ENCODE measurements around the gene PLK5.
A peak's percentile ranks its signal among the peaks of the same experiment; 100 is the strongest.

Gene PLK5

GRCh38 chr19:1555487-1556389 is 31.9 kb downstream of the PLK5 start:
- no peak for DNase-seq (ENCODE audit: low spot score)

- DNase-seq (ENCODE audit: low spot score), result no peak
Observed at GRCh38 chr19:1556390-1557070, 32.7 kb downstream of the PLK5 start.

- no peak for DNase-seq (ENCODE audit: low spot score)
Observed at GRCh38 chr19:1558552-1558951, 34.7 kb downstream of the PLK5 start.

GRCh38 chr19:1560286-1560882 is 36.5 kb downstream of the PLK5 start:
- DNase-seq (ENCODE audit: low spot score), result no peak

GRCh38 chr19:1561236-1561842 is 37.5 kb downstream of the PLK5 start:
- no peak for DNase-seq (ENCODE audit: low spot score)

- no peak for DNase-seq (ENCODE audit: low spot score)
Observed at GRCh38 chr19:1563251-1563650, 39.4 kb downstream of the PLK5 start.

- DNase-seq (ENCODE audit: low spot score), result peak; percentile 90
Observed at GRCh38 chr19:1566392-1567115, 42.7 kb downstream of the PLK5 start.

- DNase-seq (ENCODE audit: low spot score), result peak; percentile 55
Observed at GRCh38 chr19:1567116-1567847, 43.4 kb downstream of the PLK5 start.

- no peak for DNase-seq (ENCODE audit: low spot score)
Observed at GRCh38 chr19:1567848-1568227, 44.0 kb downstream of the PLK5 start.

GRCh38 chr19:1568320-1569019 is 44.6 kb downstream of the PLK5 start, which contains the start of gene MEX3D:
MEX3D (minus strand) TSS chr19:1568325; CDS start chr19:1568058, 267 bp downstream.
- peak; percentile 80 for DNase-seq (ENCODE audit: low spot score)

- DNase-seq (ENCODE audit: low spot score), result no peak
Observed at GRCh38 chr19:1569997-1570396, 46.1 kb downstream of the PLK5 start.

GRCh38 chr19:1570836-1571235 is 47.0 kb downstream of the PLK5 start:
- DNase-seq (ENCODE audit: low spot score), result no peak

GRCh38 chr19:1571358-1571757 is 47.5 kb downstream of the PLK5 start:
- DNase-seq (ENCODE audit: low spot score), result no peak

GRCh38 chr19:1572795-1573194 is 48.9 kb downstream of the PLK5 start:
- no peak for DNase-seq (ENCODE audit: low spot score)

GRCh38 chr19:1574354-1575136 is 50.7 kb downstream of the PLK5 start:
- no peak for DNase-seq (ENCODE audit: low spot score)

GRCh38 chr19:1575323-1576241 is 51.7 kb downstream of the PLK5 start:
- DNase-seq (ENCODE audit: low spot score), result no peak

GRCh38 chr19:1576242-1577089 is 52.6 kb downstream of the PLK5 start:
- no peak for DNase-seq (ENCODE audit: low spot score)
